GM23248 (cell line): ENCODE data around the gene GPR82.

Experiments used
- EZH2 ChIP-seq: fragments of 200-600 bp; sonication (generic); IDR thresholded peaks from 2 replicates; pipeline ENCODE4 v1.6.1; 2018; ENCODE audit warnings: antibody characterized with exemption, mild to moderate bottlenecking; ENCODE audit not compliant: insufficient read depth, poor library complexity, severe bottlenecking
- EZH2phosphoT487 ChIP-seq: fragments of 200-600 bp; sonication (generic); IDR thresholded peaks from 2 replicates; pipeline ENCODE4 v1.6.1; 2018; ENCODE audit warnings: antibody characterized with exemption, moderate library complexity, mild to moderate bottlenecking, low read depth; ENCODE audit not compliant: insufficient read depth

- TF ChIP-seq EZH2 (no peak), EZH2phosphoT487 (no peak)
Observed at GRCh38 chrX:41689711-41690110, 34.3 kb upstream of the GPR82 start.
